ENCODE results near the gene ETFB.

The ETFB gene

GRCh38 chr19:51326216-51327065 is 39.7 kb downstream of the ETFB start:
- DNase-seq = no peak

GRCh38 chr19:51325161-51325976 is 40.8 kb downstream of the ETFB start:
- DNase-seq = no peak

- DNase-seq = no peak
Measured at GRCh38 chr19:51324167-51324481, 42.1 kb downstream of the ETFB start.

- DNase-seq = no peak
Measured at GRCh38 chr19:51323481-51324166, 42.6 kb downstream of the ETFB start.

GRCh38 chr19:51321799-51322198 is 44.4 kb downstream of the ETFB start:
- no peak for DNase-seq

GRCh38 chr19:51320280-51320657 is 45.9 kb downstream of the ETFB start:
- DNase-seq = no peak

GRCh38 chr19:51319649-51320279 is 46.4 kb downstream of the ETFB start:
- DNase-seq = no peak

GRCh38 chr19:51318687-51319648 is 47.2 kb downstream of the ETFB start:
- no peak for DNase-seq

- DNase-seq = no peak
Measured at GRCh38 chr19:51317968-51318367, 48.2 kb downstream of the ETFB start.

- no peak for DNase-seq
Measured at GRCh38 chr19:51317376-51317775, 48.8 kb downstream of the ETFB start.

GRCh38 chr19:51316688-51317087 is 49.5 kb downstream of the ETFB start:
- DNase-seq = no peak

- DNase-seq = no peak
Measured at GRCh38 chr19:51311351-51312257, 54.6 kb downstream of the ETFB start, which contains the start of gene IGLON5. Gene IGLON5, plus strand, starts transcription at chr19:51311644. Its CDS starts 204 bp downstream, at chr19:51311848.

GRCh38 chr19:51305479-51305878 is 60.7 kb downstream of the ETFB start:
- no peak for DNase-seq

- DNase-seq = no peak
Measured at GRCh38 chr19:51301266-51301665, 64.9 kb downstream of the ETFB start.

- no peak for DNase-seq
Measured at GRCh38 chr19:51297406-51297805, 68.8 kb downstream of the ETFB start.

GRCh38 chr19:51296336-51297093 is 69.7 kb downstream of the ETFB start:
- no peak for DNase-seq

- no peak for DNase-seq
Measured at GRCh38 chr19:51295382-51296126, 70.6 kb downstream of the ETFB start.
